Epithelial cell of esophagus (primary cell): ENCODE data around the gene SYT5.

Experiments
- DNase-seq: peaks from one replicate; pipeline ENCODE4 v3.0.0; 2010; ENCODE audit warnings: low read depth
- H3K4me3 ChIP-seq: 2 replicates; pipeline ENCODE4 v1.5.1; 2011; ENCODE audit warnings: mild to moderate bottlenecking, low read length, control low read depth
- TF ChIP-seq, protein P1 (sequence below): IDR thresholded peaks from 2 replicates; pipeline ENCODE4 v1.5.1; 2011; ENCODE audit warnings: low read depth, mild to moderate bottlenecking, low read length, control low read depth, inconsistent platforms; ENCODE audit not compliant: insufficient read depth; ENCODE audit errors: missing control alignments

SYT5 gene

DNA sequence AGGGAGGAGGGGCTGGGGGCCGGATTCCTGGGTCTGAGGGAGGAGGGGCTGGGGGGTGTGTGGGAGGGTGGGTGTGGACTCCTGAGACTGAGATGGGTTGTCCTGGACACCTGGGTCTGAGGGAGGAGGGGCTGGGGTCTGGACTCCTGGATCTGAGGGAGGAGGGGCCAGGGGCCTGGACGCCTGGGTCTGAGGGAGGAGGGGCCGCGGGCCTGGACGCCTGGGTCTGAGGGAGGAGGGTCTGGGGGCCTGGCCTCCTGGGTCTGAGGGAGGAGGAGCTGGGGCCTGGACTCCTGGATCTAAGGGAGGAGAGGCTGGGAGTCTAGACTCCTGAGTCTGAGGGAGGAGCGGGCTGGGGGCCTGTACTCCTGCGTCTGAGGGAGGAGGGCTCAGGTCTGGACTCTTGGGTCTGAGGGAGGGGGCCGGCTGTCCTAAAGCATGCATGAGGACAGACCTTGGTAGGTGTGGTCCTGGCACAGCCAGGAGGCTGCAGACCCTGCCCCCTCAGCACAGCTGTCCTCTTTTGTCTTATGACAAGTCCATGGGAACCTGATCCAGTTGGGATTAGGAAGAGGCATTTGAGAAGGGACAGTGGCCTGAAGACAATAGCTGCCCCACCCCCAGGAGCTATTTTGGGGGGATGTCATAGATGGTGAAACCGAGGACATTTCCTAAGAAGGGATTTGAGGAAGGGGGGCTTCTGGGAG lies 32.4 kb downstream of the SYT5 start:
- H3K4me3 ChIP-seq = no peak overlapping the region
- DNase-seq = no peak
- TF ChIP-seq, protein P1, sequence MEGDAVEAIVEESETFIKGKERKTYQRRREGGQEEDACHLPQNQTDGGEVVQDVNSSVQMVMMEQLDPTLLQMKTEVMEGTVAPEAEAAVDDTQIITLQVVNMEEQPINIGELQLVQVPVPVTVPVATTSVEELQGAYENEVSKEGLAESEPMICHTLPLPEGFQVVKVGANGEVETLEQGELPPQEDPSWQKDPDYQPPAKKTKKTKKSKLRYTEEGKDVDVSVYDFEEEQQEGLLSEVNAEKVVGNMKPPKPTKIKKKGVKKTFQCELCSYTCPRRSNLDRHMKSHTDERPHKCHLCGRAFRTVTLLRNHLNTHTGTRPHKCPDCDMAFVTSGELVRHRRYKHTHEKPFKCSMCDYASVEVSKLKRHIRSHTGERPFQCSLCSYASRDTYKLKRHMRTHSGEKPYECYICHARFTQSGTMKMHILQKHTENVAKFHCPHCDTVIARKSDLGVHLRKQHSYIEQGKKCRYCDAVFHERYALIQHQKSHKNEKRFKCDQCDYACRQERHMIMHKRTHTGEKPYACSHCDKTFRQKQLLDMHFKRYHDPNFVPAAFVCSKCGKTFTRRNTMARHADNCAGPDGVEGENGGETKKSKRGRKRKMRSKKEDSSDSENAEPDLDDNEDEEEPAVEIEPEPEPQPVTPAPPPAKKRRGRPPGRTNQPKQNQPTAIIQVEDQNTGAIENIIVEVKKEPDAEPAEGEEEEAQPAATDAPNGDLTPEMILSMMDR = no peak

DNA sequence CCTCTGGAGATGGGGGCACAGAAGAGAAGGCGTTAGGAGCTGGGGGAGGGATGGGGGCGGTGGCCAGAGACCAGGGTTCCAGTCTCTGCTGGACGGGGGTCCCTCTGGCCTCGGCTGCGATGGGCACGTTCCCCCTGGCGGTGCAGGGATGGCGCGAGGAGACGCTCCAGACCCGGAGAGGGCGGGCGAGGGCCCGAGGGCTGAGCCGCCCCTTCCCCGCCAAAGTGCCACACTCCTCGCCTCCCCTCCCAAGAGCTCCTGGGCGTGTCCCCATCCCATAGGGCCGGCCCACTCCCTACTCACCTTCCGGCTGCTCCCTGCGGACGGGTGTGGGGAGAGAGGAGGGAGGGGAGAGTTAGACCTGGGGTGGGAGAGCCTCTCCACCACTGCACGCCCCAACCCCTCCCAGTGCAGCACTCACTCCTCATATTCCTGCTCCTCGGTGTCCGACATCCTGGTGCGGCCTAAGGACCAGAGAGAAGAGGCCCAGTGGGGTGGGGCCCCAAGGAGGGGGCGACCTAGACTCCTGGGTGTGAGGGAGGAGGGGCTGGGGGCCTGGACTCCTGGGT lies 33.3 kb downstream of the SYT5 start:
- TF ChIP-seq, protein P1 = no peak
- peak; percentile 32 for DNase-seq
- H3K4me3 ChIP-seq = peak overlapping the region; percentile 46

DNA sequence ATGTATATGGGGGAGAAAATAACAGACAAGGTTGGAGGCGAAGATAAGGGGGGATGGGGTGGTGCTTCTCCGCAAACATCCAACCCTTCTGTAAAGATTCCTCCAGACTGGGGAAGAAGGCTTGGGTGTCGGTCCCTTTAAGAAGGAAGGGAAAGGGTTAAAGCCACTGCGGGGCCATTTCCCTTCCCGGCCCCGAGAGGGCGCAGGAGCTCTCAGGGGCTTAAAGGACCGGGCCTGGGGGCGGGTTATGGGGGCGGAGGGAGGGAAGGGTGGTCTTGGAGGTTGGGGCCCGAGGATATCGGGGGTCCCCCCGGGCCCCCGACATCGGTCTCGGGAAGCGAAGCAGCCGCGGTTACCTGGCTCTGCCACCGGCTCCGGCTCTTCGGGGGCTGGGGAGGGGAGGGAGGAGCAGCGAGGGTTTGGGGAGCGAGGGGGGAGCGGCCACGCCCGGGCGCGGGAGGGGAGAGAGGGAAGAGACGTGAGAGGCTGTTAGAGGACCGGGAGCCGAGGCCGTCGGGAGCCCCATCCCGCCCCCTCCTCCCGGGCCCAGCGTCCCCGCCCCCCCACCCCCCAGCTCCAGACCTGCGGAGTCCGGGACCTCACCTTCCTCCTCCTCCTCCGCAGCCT lies 33.9 kb downstream of the SYT5 start:
- peak overlapping the region; percentile 46 for H3K4me3 ChIP-seq
- DNase-seq = peak; percentile 56
- TF ChIP-seq, protein P1 = peak; percentile 76

DNA sequence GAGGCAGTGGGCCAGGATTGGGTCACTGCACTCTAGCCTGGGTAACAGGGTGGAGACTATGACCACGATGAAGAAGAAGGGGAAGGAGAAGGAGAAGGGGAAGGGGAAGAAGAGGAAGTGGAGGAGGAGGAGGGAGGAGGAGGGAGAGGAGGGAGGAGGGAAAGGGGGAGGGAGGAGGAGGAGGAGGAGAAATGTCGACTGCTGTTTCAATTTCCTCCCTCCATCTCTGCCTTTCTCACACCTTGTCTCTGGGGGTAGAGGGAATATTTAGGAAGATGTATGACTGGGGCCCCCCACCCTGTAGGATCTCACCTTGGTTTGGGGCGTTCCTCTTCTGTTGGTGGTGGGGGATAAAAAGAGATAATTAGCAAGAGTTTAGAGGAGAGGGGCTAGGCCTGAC lies 34.9 kb downstream of the SYT5 start:
- TF ChIP-seq, protein P1 = no peak
- H3K4me3 ChIP-seq = no peak overlapping the region
- no peak for DNase-seq

DNA sequence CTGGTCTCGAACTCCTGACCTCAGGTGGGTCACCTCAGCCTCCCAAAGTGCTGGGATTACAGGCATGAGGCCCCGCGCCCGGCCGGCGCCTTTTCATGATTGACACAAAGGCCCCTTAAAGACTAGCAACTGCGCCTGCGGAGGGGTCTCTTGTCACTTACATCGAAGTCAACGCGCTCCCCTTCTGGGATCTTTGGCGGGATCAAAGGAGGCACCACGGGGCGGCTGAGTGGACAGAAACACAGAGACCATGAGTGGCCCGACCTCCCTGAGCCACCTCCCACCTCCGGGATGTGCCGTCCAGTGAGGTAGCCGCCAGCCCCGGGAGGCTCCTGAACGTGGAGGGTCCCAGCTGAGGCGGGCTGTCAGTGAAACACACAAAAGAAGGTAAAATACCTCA lies 38.4 kb downstream of the SYT5 start:
- H3K4me3 ChIP-seq = no peak overlapping the region
- TF ChIP-seq, protein P1 = no peak
- DNase-seq = no peak

DNA sequence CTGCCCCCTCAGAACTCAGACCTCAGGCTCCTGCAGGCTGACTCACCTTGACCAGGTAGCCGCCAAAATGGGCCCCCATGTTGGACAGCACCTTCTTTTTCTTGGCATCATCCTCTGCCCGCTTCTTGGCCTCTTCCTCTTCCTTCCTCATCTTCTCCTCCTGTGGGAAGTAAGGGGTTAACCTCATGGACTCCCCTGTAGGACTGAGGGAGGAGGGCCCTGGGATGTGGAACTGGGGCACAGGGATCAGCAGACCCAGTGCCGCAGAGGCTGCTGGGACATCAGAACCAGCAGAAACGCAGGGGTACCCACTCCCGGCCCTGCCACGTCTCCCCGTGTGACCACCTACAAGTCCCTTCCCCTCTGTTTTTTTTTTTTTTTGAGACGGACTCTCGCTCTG lies 42.2 kb downstream of the SYT5 start:
- no peak for DNase-seq
- TF ChIP-seq, protein P1 = no peak
- H3K4me3 ChIP-seq = no peak overlapping the region
